NAMALWA (cell line): Measurements from ENCODE around the gene GJA4.
"Not testable (repeated sequence)": the region's sequence is repeated elsewhere in the genome, so short reads cannot be mapped to it uniquely, and the experiment has no call there.

Experiments
- DNase-seq: peaks from one replicate; pipeline ENCODE4 v3.0.0-alpha.2; 2015; ENCODE audit warnings: low spot score

GJA4 gene

GRCh38 chr1:34792424-34792823 lies 375 bp upstream of the GJA4 start:
- no peak for DNase-seq

GRCh38 chr1:34794001-34794789 lies 1.4 kb downstream of the GJA4 start:
- no peak for DNase-seq

- no peak for DNase-seq
These were observed 2.0 kb downstream of the GJA4 start for GRCh38 chr1:34794790-34795180.

- no peak for DNase-seq
These were observed 3.1 kb downstream of the GJA4 start for GRCh38 chr1:34795916-34796315.

GRCh38 chr1:34796990-34797389 lies 4.2 kb downstream of the GJA4 start:
- no peak for DNase-seq

- no peak for DNase-seq
These were observed 7.4 kb downstream of the GJA4 start for GRCh38 chr1:34800214-34800613.

- DNase-seq, result no peak
These were observed 11.0 kb downstream of the GJA4 start for GRCh38 chr1:34803770-34804169.

GRCh38 chr1:34806396-34806795 lies 13.6 kb downstream of the GJA4 start:
- no peak for DNase-seq

GRCh38 chr1:34808051-34808810 lies 15.4 kb downstream of the GJA4 start:
- DNase-seq, result no peak

GRCh38 chr1:34810781-34811180 lies 18.0 kb downstream of the GJA4 start:
- DNase-seq, result not testable (repeated sequence)

- no peak for DNase-seq
These were observed 23.5 kb downstream of the GJA4 start for GRCh38 chr1:34816332-34816731.

GRCh38 chr1:34816778-34817177 lies 24.0 kb downstream of the GJA4 start:
- no peak for DNase-seq

GRCh38 chr1:34818862-34819261 lies 26.1 kb downstream of the GJA4 start:
- not testable (repeated sequence) for DNase-seq

GRCh38 chr1:34822202-34822601 lies 29.4 kb downstream of the GJA4 start:
- no peak for DNase-seq

- DNase-seq, result no peak
These were observed 32.1 kb downstream of the GJA4 start for GRCh38 chr1:34824817-34825454.

GRCh38 chr1:34825455-34826091 lies 32.8 kb downstream of the GJA4 start:
- DNase-seq, result no peak

- DNase-seq, result no peak
These were observed 34.6 kb downstream of the GJA4 start for GRCh38 chr1:34827341-34827941.

- DNase-seq, result no peak
These were observed 35.8 kb downstream of the GJA4 start for GRCh38 chr1:34828611-34829010.

GRCh38 chr1:34829250-34829649 lies 36.5 kb downstream of the GJA4 start:
- no peak for DNase-seq

GRCh38 chr1:34831721-34832246 lies 39.0 kb downstream of the GJA4 start:
- DNase-seq, result no peak

- no peak for DNase-seq
These were observed 40.9 kb downstream of the GJA4 start for GRCh38 chr1:34833711-34834110.
